GM19395 (cell line): ENCODE measurements around the gene DRD1.
"Not testable (repeated sequence)": the region's sequence is repeated elsewhere in the genome, so short reads cannot be mapped to it uniquely, and the experiment has no call there.

ENCODE experiments used
- ATAC-seq: cut with Tn5 transposase; IDR thresholded peaks from one replicate; pipeline ENCODE4 v1.9.1; 2021; ENCODE audit warnings: mild to moderate bottlenecking, moderate library complexity; ENCODE audit not compliant: unreplicated experiment

DRD1 gene

GRCh38 chr5:175434800-175435199, 9.2 kb downstream of the DRD1 start:
- ATAC-seq: no peak

- ATAC-seq: no peak
Observed at GRCh38 chr5:175427762-175428161, 16.2 kb downstream of the DRD1 start.

- not testable (repeated sequence) for ATAC-seq
Observed at GRCh38 chr5:175424594-175424993, 19.4 kb downstream of the DRD1 start.

GRCh38 chr5:175422058-175422457, 21.9 kb downstream of the DRD1 start:
- no peak for ATAC-seq

- no peak for ATAC-seq
Observed at GRCh38 chr5:175420383-175420782, 23.6 kb downstream of the DRD1 start.

GRCh38 chr5:175418251-175418650, 25.7 kb downstream of the DRD1 start:
- no peak for ATAC-seq

GRCh38 chr5:175417384-175417783, 26.6 kb downstream of the DRD1 start:
- ATAC-seq: no peak

GRCh38 chr5:175415303-175415702, 28.7 kb downstream of the DRD1 start:
- ATAC-seq: no peak

- no peak for ATAC-seq
Observed at GRCh38 chr5:175410926-175411325, 33.1 kb downstream of the DRD1 start.

- ATAC-seq: no peak
Observed at GRCh38 chr5:175406300-175406699, 37.7 kb downstream of the DRD1 start.

GRCh38 chr5:175397590-175398297, 46.2 kb downstream of the DRD1 start:
- ATAC-seq: not testable (repeated sequence)

- ATAC-seq: not testable (repeated sequence)
Observed at GRCh38 chr5:175395430-175395829, 48.6 kb downstream of the DRD1 start.

GRCh38 chr5:175394601-175395000, 49.4 kb downstream of the DRD1 start:
- no peak for ATAC-seq

- no peak for ATAC-seq
Observed at GRCh38 chr5:175393897-175394296, 50.1 kb downstream of the DRD1 start.

- ATAC-seq: no peak
Observed at GRCh38 chr5:175392236-175392635, 51.7 kb downstream of the DRD1 start.

- ATAC-seq: no peak
Observed at GRCh38 chr5:175390352-175391083, 53.5 kb downstream of the DRD1 start.
